Aorta (tissue), 5 donors: ENCODE measurements around the gene TEC. TPM values are rescaled to one million over a fixed set of nuclear protein-coding genes. Genes with fewer than 3 reads are reported as not detected.

Experiments
- ATAC-seq: fragments of 200-7000 bp; cut with Tn5 transposase; one replicate; pipeline ENCODE4 v1.9.1; 2022; ENCODE audit warnings: moderate library complexity; ENCODE audit not compliant: low FRiP score
- DNase-seq, 2 donors: peaks; one replicate each; pipeline ENCODE4 v3.0.0-alpha.2; 2020
- H3K27ac ChIP-seq, 2 donors: one replicate each; pipeline ENCODE4 v1.5.1; 2013; ENCODE audit warnings: low read length in 2 of 2, mild to moderate bottlenecking in 2 of 2, moderate library complexity in 2 of 2, control low read depth in 1 of 2, inconsistent platforms in 1 of 2, low read depth in 1 of 2
- H3K27me3 ChIP-seq, 2 donors: one replicate each; pipeline ENCODE4 v1.6.1; 2013; ENCODE audit warnings: control low read depth in 1 of 2, low read length in 1 of 2, mild to moderate bottlenecking in 1 of 2, moderate library complexity in 1 of 2; ENCODE audit not compliant: insufficient read depth in 2 of 2, control insufficient read depth in 1 of 2
- H3K36me3 ChIP-seq, 2 donors: one replicate each; pipeline ENCODE4 v1.6.1; 2013; ENCODE audit warnings: control low read depth in 1 of 2, low read length in 1 of 2, mild to moderate bottlenecking in 1 of 2; ENCODE audit not compliant: insufficient read depth in 2 of 2, control insufficient read depth in 1 of 2
- H3K4me1 ChIP-seq, 2 donors: one replicate each; pipeline ENCODE4 v1.6.1; 2013; ENCODE audit warnings: low read length in 2 of 2, control low read depth in 1 of 2, mild to moderate bottlenecking in 1 of 2, moderate library complexity in 1 of 2; ENCODE audit not compliant: insufficient read depth in 2 of 2, control insufficient read depth in 1 of 2
- H3K4me3 ChIP-seq, 2 donors: one replicate each; pipeline ENCODE4 v1.5.1; 2013; ENCODE audit warnings: low read length in 2 of 2, control low read depth in 1 of 2, mild to moderate bottlenecking in 1 of 2
- H3K9me3 ChIP-seq: one replicate; pipeline ENCODE4 v1.6.1; 2013; ENCODE audit warnings: mild to moderate bottlenecking, low read length; ENCODE audit not compliant: control insufficient read depth
- WGBS, 2 donors: extraction: QIAGEN DNeasy Blood & Tissue Kit; methylation state at CpG; one replicate each; pipeline ENCODE4 v1.1.7; 2013; 5-methylcytosine and 5-hydroxymethylcytosine counted together
- intact Hi-C, 2 donors: fragments of 100-400 bp; cut with DNase I; formaldehyde crosslinking; loops; one replicate each; pipeline versions ENCODE4 v1.14.2 to v1.15.0; 2022
- polyA plus RNA-seq, 2 donors: library from polyadenylated mRNA; stranded (reverse); fragments of 200-250 nt; gene quantifications; one replicate each; pipeline ENCODE4 v1.2.3, GENCODE V29; 2013
- total RNA-seq, 2 donors: library from RNA; stranded (reverse); fragmentation: NEBNext Ultra II Directional; extraction: Animal tissue kit (Norgen Biotek cat#: 25700); gene quantifications; one replicate each; pipeline ENCODE4 v1.2.1, GENCODE V29; 2021
- donor health status: healthy with polysubstance abuse.
- donor health status: Bipolar disorder and iron deficiency.
- donor health status: DM: no; HTN: no; CAD: no.
- donor health status: DM: no; HTN: no; CAD: no.
- donor health status: DM: yes; HTN: yes; CAD: no.

The TEC gene
- total and polyA plus RNA-seq, 4 donors, result 2.2 to 9.3 (median 4.0) TPM

DNA sequence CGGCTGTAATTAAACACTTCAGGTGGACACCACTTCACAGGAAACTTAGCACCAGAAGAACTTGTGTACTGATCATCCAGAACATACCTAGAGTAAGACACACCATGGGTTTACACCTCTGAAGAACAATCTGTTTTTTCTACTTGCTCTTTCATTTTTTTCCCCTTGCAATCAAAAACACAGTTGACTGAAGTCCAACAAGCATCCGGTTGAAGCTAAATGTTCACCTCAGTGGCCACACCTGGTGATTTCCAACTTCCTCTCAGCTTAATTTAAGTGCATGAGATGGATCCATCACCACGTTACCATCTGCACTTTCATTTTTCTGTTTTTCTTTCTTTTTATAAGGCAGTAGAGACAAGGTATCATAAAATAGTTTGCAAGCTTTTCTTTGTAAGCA, 130.7 kb downstream of the TEC start:
- no peaks in the 10 kb centered on the region for H3K9me3 ChIP-seq
- H3K27ac ChIP-seq, result no peak overlapping the region
- H3K4me3 ChIP-seq, result no peak overlapping the region
- 84 to 85% methylated on average over 3 of the region's 3 CpGs for WGBS, 2 donors
- peaks cover 0 to 4% of the 10 kb centered on the region in 2 donors for H3K4me1 ChIP-seq
- no peaks in the 10 kb centered on the region for H3K27me3 ChIP-seq
- intact Hi-C loops, result loop anchor here in 1 of 2 donors (5.0 kb wide), 1 partner anchor 142 kb away; no protein-coding TSS in a partner anchor
- peaks cover 0 to 6% of the 10 kb centered on the region in 2 donors for H3K36me3 ChIP-seq
- DNase-seq, result no peak
- no peak for ATAC-seq

DNA sequence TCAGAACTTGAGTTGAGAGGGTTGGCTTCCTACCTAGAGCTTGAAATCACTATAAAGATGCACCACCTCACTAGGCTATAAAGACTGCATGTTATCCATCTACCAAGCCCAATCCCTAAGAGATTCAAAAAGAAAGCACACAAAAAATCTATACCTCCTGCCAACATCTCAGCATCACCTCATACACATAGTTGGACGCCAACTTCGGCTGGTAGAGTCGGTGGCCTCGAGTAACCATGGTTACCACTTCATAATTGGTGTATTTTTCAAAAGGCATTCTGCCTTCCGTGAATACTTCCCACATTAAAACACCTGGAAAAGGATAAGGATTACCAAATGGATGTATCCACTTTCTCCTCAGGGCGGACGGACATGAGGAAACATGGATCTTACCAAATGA, 131.1 kb downstream of the TEC start:
- WGBS, 2 donors, result 74 to 75% methylated on average over 7 of the region's 7 CpGs
- H3K4me3 ChIP-seq, result no peak overlapping the region
- no peaks in the 10 kb centered on the region for H3K9me3 ChIP-seq
- no peaks in the 10 kb centered on the region for H3K27me3 ChIP-seq
- H3K27ac ChIP-seq, result no peak overlapping the region
- peaks cover 0 to 6% of the 10 kb centered on the region in 2 donors for H3K36me3 ChIP-seq
- DNase-seq, result no peak
- intact Hi-C loops, result loop anchor here in 1 of 2 donors (5.0 kb wide), 1 partner anchor 141 kb away; no protein-coding TSS in a partner anchor
- peaks cover 0 to 4% of the 10 kb centered on the region in 2 donors for H3K4me1 ChIP-seq
- no peak for ATAC-seq

DNA sequence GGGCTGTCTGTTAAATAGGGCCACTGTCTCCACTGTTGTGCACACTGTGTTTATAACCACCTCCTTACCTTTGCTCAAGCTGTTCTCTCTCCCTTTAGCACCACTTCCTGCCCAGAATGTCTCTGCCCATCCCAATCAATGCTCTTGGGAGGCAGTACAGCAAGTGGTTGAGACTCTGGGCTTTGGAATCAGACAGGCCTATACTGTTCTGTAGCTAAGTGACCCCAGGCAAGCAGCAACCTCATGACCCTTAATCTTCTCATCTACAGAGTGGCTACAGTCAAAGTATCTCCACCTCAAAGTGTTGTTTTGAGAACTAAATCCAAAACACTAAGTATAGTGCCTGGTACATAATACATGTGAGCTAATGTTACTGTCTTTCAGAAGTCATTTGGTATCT, 131.8 kb downstream of the TEC start:
- H3K27ac ChIP-seq, result no peak overlapping the region
- intact Hi-C loops, result loop anchor here in 1 of 2 donors (5.0 kb wide), 1 partner anchor 141 kb away; no protein-coding TSS in a partner anchor
- H3K4me1 ChIP-seq, result peaks cover 0 to 4% of the 10 kb centered on the region in 2 donors

DNA sequence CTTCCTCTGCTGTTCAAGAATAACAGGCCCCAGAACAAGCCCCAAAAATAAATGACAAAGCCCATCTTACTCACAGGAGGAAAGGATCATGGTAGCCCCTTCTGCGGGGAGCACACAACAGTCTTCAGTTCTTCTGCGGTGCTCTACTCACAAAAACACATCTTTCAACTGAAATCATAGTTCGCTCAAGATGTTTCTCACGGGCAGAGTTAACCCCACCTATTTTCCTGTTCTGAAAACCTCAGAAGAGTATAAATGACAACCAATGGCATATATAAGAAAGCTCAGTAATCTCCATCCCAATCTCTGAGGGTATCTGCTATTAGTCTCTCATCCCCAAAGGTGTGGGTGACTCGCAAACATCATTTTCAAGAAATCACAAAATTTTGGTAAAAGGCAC, 135.6 kb downstream of the TEC start, which contains the start of gene TXK:
TXK (minus strand) TSS at position 170 of the 400 bp plus-strand sequence; CDS start at position 90, 80 bp downstream.
- WGBS, 2 donors, result 84 to 93% methylated on average over 5 of the region's 5 CpGs
- Histone ChIP-seq H3K36me3 (peaks cover 0 to 6% of the 10 kb centered on the region in 2 donors), H3K4me3 (no peak within 1 kb of the TSS), H3K9me3 (no peaks in the 10 kb centered on the region), H3K27me3 (no peaks in the 10 kb centered on the region), H3K4me1 (no peaks in the 10 kb centered on the region), H3K27ac (no peak within 1 kb of the TSS)
- intact Hi-C loops, result no loop called here
- ATAC-seq (no peak), DNase-seq (no peak)

More for the DNA sequence above, 131.8 kb downstream of the TEC start:
- no peak overlapping the region for H3K4me3 ChIP-seq
- no peaks in the 10 kb centered on the region for H3K9me3 ChIP-seq
- H3K36me3 ChIP-seq, result peaks cover 0 to 6% of the 10 kb centered on the region in 2 donors
- ATAC-seq (no peak), DNase-seq (no peak)
- no peaks in the 10 kb centered on the region for H3K27me3 ChIP-seq

DNA sequence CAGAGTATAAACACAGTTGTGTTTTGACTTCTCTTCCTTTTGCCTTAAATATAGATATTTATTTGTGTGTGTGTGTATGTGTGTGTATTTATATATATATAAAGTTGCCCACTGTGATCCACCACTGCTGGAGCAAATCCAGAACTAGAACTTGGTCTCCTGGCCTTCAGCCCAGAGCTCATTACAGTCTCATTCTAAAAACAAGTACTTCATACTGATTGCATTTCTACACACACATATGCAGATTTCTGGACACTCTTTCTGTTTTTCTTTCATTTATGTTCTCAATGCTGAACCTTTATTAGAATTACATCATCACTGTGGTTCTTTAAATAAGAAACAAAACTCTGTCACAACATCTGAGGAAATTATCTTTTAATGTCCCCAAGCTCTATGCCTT, 136.0 kb downstream of the TEC start:
- no peak overlapping the region for H3K27ac ChIP-seq
- intact Hi-C loops, result no loop called here
- DNase-seq, result no peak
- H3K27me3 ChIP-seq, result no peaks in the 10 kb centered on the region
- ATAC-seq, result no peak
- H3K4me1 ChIP-seq, result no peaks in the 10 kb centered on the region
- no peak overlapping the region for H3K4me3 ChIP-seq
- peaks cover 0 to 6% of the 10 kb centered on the region in 2 donors for H3K36me3 ChIP-seq
- H3K9me3 ChIP-seq, result no peaks in the 10 kb centered on the region

DNA sequence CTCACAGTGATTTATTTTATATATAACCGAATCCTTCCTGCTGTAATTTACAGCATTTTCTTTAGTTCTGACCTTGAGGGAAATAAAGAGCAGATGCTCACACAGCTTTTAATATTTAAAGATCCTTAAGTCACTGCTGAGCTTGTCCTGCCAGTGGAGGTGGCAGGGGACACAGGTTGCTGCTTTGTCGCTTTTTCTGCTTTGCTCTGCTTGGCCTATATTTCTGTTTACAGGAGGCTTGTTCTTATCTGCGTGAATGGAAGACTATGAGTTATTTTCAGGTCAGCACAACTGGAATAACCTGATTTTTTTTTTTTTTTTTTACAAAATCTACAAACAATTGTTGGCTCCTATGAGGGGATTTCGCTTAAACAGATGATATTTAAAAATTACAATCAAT, 137.9 kb downstream of the TEC start:
- H3K4me3 ChIP-seq, result no peak overlapping the region
- no peak overlapping the region for H3K27ac ChIP-seq
- ATAC-seq (no peak), DNase-seq (no peak)
- H3K36me3 ChIP-seq, result no peaks in the 10 kb centered on the region
- H3K9me3 ChIP-seq, result no peaks in the 10 kb centered on the region
- 92% methylated on average over 4 of the region's 4 CpGs for WGBS, 2 donors
- no peaks in the 10 kb centered on the region for H3K27me3 ChIP-seq
- intact Hi-C loops, result no loop called here
- H3K4me1 ChIP-seq, result no peaks in the 10 kb centered on the region

DNA sequence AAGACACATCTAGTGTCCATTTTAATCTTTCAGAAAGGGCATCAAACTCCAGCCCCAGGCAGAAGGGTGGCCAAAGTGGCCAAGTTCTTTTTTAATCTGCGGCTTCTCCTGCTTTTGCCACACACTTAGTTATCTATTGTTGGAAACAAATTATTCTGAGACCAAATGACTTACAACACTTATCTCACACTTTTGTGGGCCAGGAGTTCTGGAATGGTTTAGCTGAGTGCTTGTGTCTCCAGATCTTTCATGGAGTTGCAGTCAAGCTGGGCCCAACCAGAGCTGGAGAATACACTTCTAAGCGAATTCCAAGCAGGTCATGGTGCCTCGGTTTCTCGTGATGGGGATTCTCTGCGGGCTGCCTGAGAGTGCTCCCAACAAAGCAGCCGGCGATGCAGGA, 139.5 kb downstream of the TEC start:
- H3K4me3 ChIP-seq, result no peak overlapping the region
- H3K36me3 ChIP-seq, result no peaks in the 10 kb centered on the region
- no peaks in the 10 kb centered on the region for H3K9me3 ChIP-seq
- H3K27ac ChIP-seq, result no peak overlapping the region
- no peaks in the 10 kb centered on the region for H3K4me1 ChIP-seq
- DNase-seq (no peak), ATAC-seq (no peak)
- 86 to 91% methylated on average over 7 of the region's 7 CpGs for WGBS, 2 donors
- intact Hi-C loops, result no loop called here
- no peaks in the 10 kb centered on the region for H3K27me3 ChIP-seq

DNA sequence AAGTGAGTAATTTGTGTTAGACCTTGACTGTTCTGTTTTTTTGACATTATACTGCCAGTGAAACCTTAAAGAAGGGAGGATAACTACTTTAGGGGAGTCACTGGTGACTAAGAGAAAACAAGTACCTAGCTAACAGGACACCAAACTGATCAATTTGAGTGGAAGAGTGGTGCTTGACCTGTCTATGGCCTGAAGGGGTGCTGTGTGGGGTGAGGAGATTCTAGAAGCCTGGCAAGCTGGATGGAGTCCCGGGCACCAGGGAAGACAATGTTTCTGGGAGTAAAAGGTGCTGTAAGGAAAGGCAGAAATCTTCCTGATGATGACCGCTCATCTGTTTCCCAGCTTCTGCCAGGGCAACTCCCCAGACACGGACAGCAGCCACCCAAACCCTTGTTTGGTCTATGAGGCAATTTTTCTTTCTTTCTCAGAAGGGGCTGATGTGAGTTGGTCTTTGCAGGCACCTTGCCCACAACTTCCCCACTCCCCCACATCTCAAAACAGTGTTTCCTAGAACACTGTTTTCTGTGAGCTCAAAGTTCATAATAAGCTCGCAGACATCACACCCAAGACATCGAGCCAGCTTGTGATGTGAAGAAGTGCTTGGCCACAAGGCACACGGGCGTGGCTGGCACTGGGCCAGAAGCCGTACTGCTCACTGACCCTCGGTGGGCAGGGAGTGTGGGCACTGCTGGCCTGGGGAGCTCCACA, 140.2 kb downstream of the TEC start:
- H3K27me3 ChIP-seq, result no peaks in the 10 kb centered on the region
- H3K36me3 ChIP-seq, result no peaks in the 10 kb centered on the region
- H3K27ac ChIP-seq, result no peak overlapping the region
- no peaks in the 10 kb centered on the region for H3K9me3 ChIP-seq
- no peak for ATAC-seq
- no peak overlapping the region for H3K4me3 ChIP-seq
- no peaks in the 10 kb centered on the region for H3K4me1 ChIP-seq
- WGBS, 2 donors, result 35 to 45% methylated on average over 9 of the region's 9 CpGs
- peak in 1 of 2 donors; percentile 80 for DNase-seq
- intact Hi-C loops, result no loop called here
